Ascending aorta (tissue), 2 donors: ENCODE results near the gene DOCK9. TPM values are rescaled to one million over a fixed set of nuclear protein-coding genes. Genes with fewer than 3 reads are reported as not detected.

Experiments
- DNase-seq, 2 donors: peaks; one replicate each; pipeline ENCODE4 v3.0.0-alpha.2; 2019; ENCODE audit warnings: low spot score in 2 of 2
- H3K27ac ChIP-seq, 2 donors: fragments of 200-600 bp; sonication (generic); one replicate each; pipeline ENCODE4 v1.5.1; 2016 to 2017; ENCODE audit warnings: mild to moderate bottlenecking in 1 of 2
- H3K27me3 ChIP-seq: fragments of 200-600 bp; sonication (generic); one replicate; pipeline ENCODE4 v1.5.1; 2017
- H3K36me3 ChIP-seq, 2 donors: fragments of 200-600 bp; sonication (generic); one replicate each; pipeline ENCODE4 v1.5.1; 2016
- H3K4me1 ChIP-seq, 2 donors: fragments of 200-600 bp; sonication (generic); one replicate each; pipeline ENCODE4 v1.5.1; 2016 to 2017; ENCODE audit warnings: mild to moderate bottlenecking in 1 of 2
- H3K4me3 ChIP-seq, 2 donors: fragments of 200-600 bp; sonication (generic); one replicate each; pipeline ENCODE4 v1.5.1; 2016 to 2017; ENCODE audit warnings: mild to moderate bottlenecking in 1 of 2
- H3K9me3 ChIP-seq, 2 donors: fragments of 200-600 bp; sonication (generic); one replicate each; pipeline ENCODE4 v1.5.1; 2016
- CTCF ChIP-seq, 3 experiments: fragments of 200-600 bp in 2 of 3; fragments of 450-650 bp in 1 of 3; sonication (generic) in 2 of 3; IDR thresholded peaks; one replicate each; pipeline ENCODE4 v1.5.1; 2016 to 2019; ENCODE audit warnings: antibody characterized with exemption in 3 of 3, mild to moderate bottlenecking in 1 of 3, moderate library complexity in 1 of 3
- intact Hi-C: fragments of 100-400 bp; cut with DNase I; formaldehyde crosslinking; loops from one replicate; pipeline ENCODE4 v1.15.1; 2023
- total RNA-seq: library from RNA; depleted of rRNA; stranded (reverse); fragments of >200 nt; gene quantifications from one replicate; pipeline ENCODE4 v1.1.0, GENCODE V29; 2016

The DOCK9 gene
- total RNA-seq, 1 donor from 2014 or later = 88.2 TPM

GRCh38 chr13:98976338-98976737, 1.5 kb downstream of the DOCK9 start:
- Histone ChIP-seq H3K27ac (no peak overlapping the region), H3K4me3 (no peak overlapping the region)
- no peak for TF ChIP-seq CTCF (IDR thresholded peaks at IDR 0.05)

GRCh38 chr13:98975822-98976261, 2.0 kb downstream of the DOCK9 start:
- Histone ChIP-seq H3K36me3 (no peaks in the 10 kb centered on the region), H3K4me1 (peaks cover 0 to 6% of the 10 kb centered on the region in 2 donors), H3K4me3 (no peak overlapping the region), H3K27ac (no peak overlapping the region), H3K9me3 (no peaks in the 10 kb centered on the region), H3K27me3 (no peaks in the 10 kb centered on the region)
- intact Hi-C loops = no loop called here
- no peak for TF ChIP-seq CTCF (IDR thresholded peaks at IDR 0.05)
- DNase-seq = no peak

More at GRCh38 chr13:98976338-98976737, 1.5 kb downstream of the DOCK9 start:
- H3K9me3 ChIP-seq = no peaks in the 10 kb centered on the region
- peaks cover 0 to 6% of the 10 kb centered on the region in 2 donors for H3K4me1 ChIP-seq
- H3K27me3 ChIP-seq = no peaks in the 10 kb centered on the region
- H3K36me3 ChIP-seq = no peaks in the 10 kb centered on the region
- intact Hi-C loops = no loop called here
- no peak for DNase-seq

- Histone ChIP-seq H3K4me3 (no peak overlapping the region), H3K36me3 (no peaks in the 10 kb centered on the region), H3K27me3 (no peaks in the 10 kb centered on the region), H3K27ac (no peak overlapping the region), H3K4me1 (peaks cover 0 to 12% of the 10 kb centered on the region in 2 donors), H3K9me3 (no peaks in the 10 kb centered on the region)
- no peak for DNase-seq
- intact Hi-C loops = no loop called here
- no peak for TF ChIP-seq CTCF (IDR thresholded peaks at IDR 0.05)
These were observed 3.8 kb downstream of the DOCK9 start for GRCh38 chr13:98974053-98974452.

GRCh38 chr13:98972627-98973026, 5.2 kb downstream of the DOCK9 start:
- TF ChIP-seq CTCF (IDR thresholded peaks at IDR 0.05) = no peak
- peaks cover 0 to 7% of the 10 kb centered on the region in 2 donors for H3K4me1 ChIP-seq
- no peaks in the 10 kb centered on the region for H3K27me3 ChIP-seq
- H3K36me3 ChIP-seq = no peaks in the 10 kb centered on the region
- DNase-seq = no peak
- no peak overlapping the region for H3K4me3 ChIP-seq
- no peak overlapping the region for H3K27ac ChIP-seq
- intact Hi-C loops = no loop called here
- no peaks in the 10 kb centered on the region for H3K9me3 ChIP-seq

GRCh38 chr13:98972059-98972458, 5.8 kb downstream of the DOCK9 start:
- no peaks in the 10 kb centered on the region for H3K9me3 ChIP-seq
- no peak overlapping the region for H3K4me3 ChIP-seq
- no peaks in the 10 kb centered on the region for H3K36me3 ChIP-seq
- no peak for DNase-seq
- H3K27ac ChIP-seq = no peak overlapping the region
- TF ChIP-seq CTCF (IDR thresholded peaks at IDR 0.05) = no peak
- intact Hi-C loops = no loop called here
- peaks cover 0 to 5% of the 10 kb centered on the region in 2 donors for H3K4me1 ChIP-seq
- H3K27me3 ChIP-seq = no peaks in the 10 kb centered on the region

GRCh38 chr13:98970330-98970729, 7.5 kb downstream of the DOCK9 start:
- no peak for TF ChIP-seq CTCF (IDR thresholded peaks at IDR 0.05)
- H3K27ac ChIP-seq = peak overlapping the region in 1 of 2 donors; percentile 4
- no peaks in the 10 kb centered on the region for H3K27me3 ChIP-seq
- intact Hi-C loops = no loop called here
- DNase-seq = no peak
- no peaks in the 10 kb centered on the region for H3K9me3 ChIP-seq
- peaks cover 0 to 5% of the 10 kb centered on the region in 2 donors for H3K4me1 ChIP-seq
- no peak overlapping the region for H3K4me3 ChIP-seq
- no peaks in the 10 kb centered on the region for H3K36me3 ChIP-seq
